SHP77 treated with DMSO at 0.1 percent for 48 hours (cell line): ENCODE measurements around the gene TMPO.
A peak's percentile ranks its signal among the peaks of the same experiment; 100 is the strongest.
"Not testable (repeated sequence)": the region's sequence is repeated elsewhere in the genome, so short reads cannot be mapped to it uniquely, and the experiment has no call there.

Source experiments
- DNase-seq: peaks from one replicate; lab custom pipeline; 2025; lab: John Stamatoyannopoulos, UW

TMPO gene

GRCh38 chr12:98579347-98579746, 64.0 kb downstream of the TMPO start:
- no peak for DNase-seq

- DNase-seq, result no peak
Observed at GRCh38 chr12:98579835-98580234, 64.4 kb downstream of the TMPO start.

GRCh38 chr12:98580695-98581094, 65.3 kb downstream of the TMPO start:
- no peak for DNase-seq

DNA sequence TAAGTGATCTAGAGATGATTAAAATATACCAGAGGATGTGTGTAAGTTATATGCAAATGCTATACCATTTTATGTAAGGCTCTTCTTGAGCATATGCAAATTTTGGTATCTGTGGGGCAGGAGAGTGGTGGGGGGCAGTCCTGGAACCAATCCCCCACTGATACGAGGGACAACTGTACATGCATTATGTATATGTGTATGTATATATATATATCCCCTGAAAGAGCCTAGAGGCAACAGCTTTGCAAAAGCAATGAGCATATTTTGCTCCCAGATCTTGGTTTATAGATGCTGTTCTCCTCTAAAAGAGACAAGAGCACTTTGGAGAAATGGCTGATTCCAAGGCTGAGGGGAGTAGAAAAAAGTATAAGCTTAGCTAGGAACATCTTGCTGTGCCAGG, 65.7 kb downstream of the TMPO start:
- no peak for DNase-seq

- DNase-seq, result no peak
Observed at GRCh38 chr12:98582093-98582492, 66.7 kb downstream of the TMPO start.

- DNase-seq, result no peak
Observed at GRCh38 chr12:98587084-98587483, 71.7 kb downstream of the TMPO start.

GRCh38 chr12:98591209-98591608, 75.8 kb downstream of the TMPO start:
- DNase-seq, result no peak

- DNase-seq, result peak; percentile 52
Observed at GRCh38 chr12:98592825-98593322, 77.5 kb downstream of the TMPO start.

- DNase-seq, result peak; percentile 93
Observed at GRCh38 chr12:98593351-98594049, 78.1 kb downstream of the TMPO start, which contains the start of gene SLC25A3. Gene SLC25A3, plus strand, starts transcription at chr12:98593686. Its CDS starts 293 bp downstream, at chr12:98593979.

GRCh38 chr12:98594050-98594835, 78.9 kb downstream of the TMPO start:
- DNase-seq, result no peak

GRCh38 chr12:98595243-98595988, 80.0 kb downstream of the TMPO start:
- no peak for DNase-seq

DNA sequence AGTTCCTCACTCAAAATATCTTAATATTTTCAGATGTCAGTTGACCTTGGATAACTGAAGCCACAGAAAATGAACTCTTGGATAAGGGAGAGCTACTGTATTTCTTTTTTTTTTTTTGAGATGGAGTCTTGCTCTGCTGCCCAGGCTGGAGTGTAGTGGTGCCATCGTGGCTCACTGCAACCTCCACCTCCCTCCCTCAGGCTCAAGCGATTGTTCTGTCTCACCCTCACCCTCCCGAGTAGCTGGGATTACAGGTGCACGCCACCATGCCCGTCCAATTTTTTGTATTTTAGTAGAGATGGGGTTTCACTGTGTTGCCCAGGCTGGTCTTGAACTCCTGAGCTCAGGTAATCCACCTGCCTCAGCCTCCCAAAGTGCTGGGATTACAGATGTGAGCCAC, 81.9 kb downstream of the TMPO start:
- not testable (repeated sequence) for DNase-seq
